ENCODE results near the gene BTG1.

DNA sequence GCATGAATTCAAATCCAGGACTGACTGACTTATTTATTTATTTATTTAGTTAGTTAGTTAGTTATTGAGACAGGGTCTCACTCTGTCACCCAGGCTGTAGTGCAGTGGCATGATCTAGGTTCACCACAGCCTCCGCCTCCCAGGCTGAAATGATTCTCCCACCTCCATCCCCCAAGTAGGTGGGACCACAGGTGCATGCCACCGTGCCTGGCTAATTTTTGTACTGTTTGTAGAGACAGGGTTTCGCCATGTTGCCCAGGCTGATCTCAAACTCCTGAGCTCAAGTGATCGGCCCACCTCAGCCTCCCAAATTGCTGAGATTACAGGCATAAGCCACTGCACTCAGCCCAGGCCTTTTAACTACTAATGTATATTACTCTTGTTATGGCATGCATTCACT is 36.0 kb downstream of the BTG1 start:
- TF ChIP-seq EZH2 (IDR thresholded peaks at IDR 0.05; ENCODE audit: borderline replicate concordance, low read depth, low read length, severe bottlenecking), result no peak
- TF ChIP-seq, protein P1, sequence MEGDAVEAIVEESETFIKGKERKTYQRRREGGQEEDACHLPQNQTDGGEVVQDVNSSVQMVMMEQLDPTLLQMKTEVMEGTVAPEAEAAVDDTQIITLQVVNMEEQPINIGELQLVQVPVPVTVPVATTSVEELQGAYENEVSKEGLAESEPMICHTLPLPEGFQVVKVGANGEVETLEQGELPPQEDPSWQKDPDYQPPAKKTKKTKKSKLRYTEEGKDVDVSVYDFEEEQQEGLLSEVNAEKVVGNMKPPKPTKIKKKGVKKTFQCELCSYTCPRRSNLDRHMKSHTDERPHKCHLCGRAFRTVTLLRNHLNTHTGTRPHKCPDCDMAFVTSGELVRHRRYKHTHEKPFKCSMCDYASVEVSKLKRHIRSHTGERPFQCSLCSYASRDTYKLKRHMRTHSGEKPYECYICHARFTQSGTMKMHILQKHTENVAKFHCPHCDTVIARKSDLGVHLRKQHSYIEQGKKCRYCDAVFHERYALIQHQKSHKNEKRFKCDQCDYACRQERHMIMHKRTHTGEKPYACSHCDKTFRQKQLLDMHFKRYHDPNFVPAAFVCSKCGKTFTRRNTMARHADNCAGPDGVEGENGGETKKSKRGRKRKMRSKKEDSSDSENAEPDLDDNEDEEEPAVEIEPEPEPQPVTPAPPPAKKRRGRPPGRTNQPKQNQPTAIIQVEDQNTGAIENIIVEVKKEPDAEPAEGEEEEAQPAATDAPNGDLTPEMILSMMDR (IDR thresholded peaks at IDR 0.05; ENCODE audit: borderline replicate concordance, extremely low read depth, low read length, poor library complexity, severe bottlenecking), result no peak

Data from DND-41 (cell line).